HG02885 (cell line): Measurements from ENCODE around the gene FBXL7.

ENCODE experiments used
- ATAC-seq: cut with Tn5 transposase; IDR thresholded peaks from one replicate; pipeline ENCODE4 v1.9.1; 2021; ENCODE audit warnings: mild to moderate bottlenecking; ENCODE audit not compliant: unreplicated experiment, poor library complexity

Gene FBXL7

GRCh38 chr5:15737871-15738664, 238.1 kb downstream of the FBXL7 start:
- ATAC-seq: no peak

GRCh38 chr5:15740383-15740782, 240.4 kb downstream of the FBXL7 start:
- no peak for ATAC-seq

- ATAC-seq: no peak
Measured at GRCh38 chr5:15741591-15741990, 241.6 kb downstream of the FBXL7 start.

GRCh38 chr5:15746833-15747232, 246.9 kb downstream of the FBXL7 start:
- no peak for ATAC-seq

- no peak for ATAC-seq
Measured at GRCh38 chr5:15748266-15748665, 248.3 kb downstream of the FBXL7 start.

- no peak for ATAC-seq
Measured at GRCh38 chr5:15752663-15753285, 252.8 kb downstream of the FBXL7 start.

GRCh38 chr5:15753752-15754151, 253.8 kb downstream of the FBXL7 start:
- no peak for ATAC-seq

- no peak for ATAC-seq
Measured at GRCh38 chr5:15757103-15757502, 257.1 kb downstream of the FBXL7 start.

GRCh38 chr5:15757619-15758018, 257.6 kb downstream of the FBXL7 start:
- ATAC-seq: no peak

- ATAC-seq: no peak
Measured at GRCh38 chr5:15762668-15763067, 262.7 kb downstream of the FBXL7 start.

GRCh38 chr5:15763754-15764153, 263.8 kb downstream of the FBXL7 start:
- ATAC-seq: no peak

GRCh38 chr5:15768936-15769335, 269.0 kb downstream of the FBXL7 start:
- no peak for ATAC-seq

GRCh38 chr5:15772131-15772530, 272.2 kb downstream of the FBXL7 start:
- no peak for ATAC-seq

GRCh38 chr5:15774632-15775031, 274.7 kb downstream of the FBXL7 start:
- ATAC-seq: no peak

GRCh38 chr5:15776346-15776745, 276.4 kb downstream of the FBXL7 start:
- ATAC-seq: no peak

GRCh38 chr5:15783734-15784133, 283.8 kb downstream of the FBXL7 start:
- ATAC-seq: no peak

GRCh38 chr5:15785531-15785981, 285.6 kb downstream of the FBXL7 start:
- no peak for ATAC-seq

GRCh38 chr5:15786326-15786725, 286.3 kb downstream of the FBXL7 start:
- ATAC-seq: no peak

- no peak for ATAC-seq
Measured at GRCh38 chr5:15786884-15787283, 286.9 kb downstream of the FBXL7 start.

- no peak for ATAC-seq
Measured at GRCh38 chr5:15787681-15788080, 287.7 kb downstream of the FBXL7 start.

- ATAC-seq: no peak
Measured at GRCh38 chr5:15789642-15790041, 289.7 kb downstream of the FBXL7 start.
